Measurements from ENCODE around the gene APCDD1L.
"Not testable (repeated sequence)": the region's sequence is repeated elsewhere in the genome, so short reads cannot be mapped to it uniquely, and the experiment has no call there.

GRCh38 chr20:58414786-58415185, 100.4 kb downstream of the APCDD1L start:
- not testable (repeated sequence) for TF ChIP-seq CTCF (IDR thresholded peaks at IDR 0.05; ENCODE audit: insufficient read depth, low read depth, low read length); EZH2 (IDR thresholded peaks at IDR 0.05; ENCODE audit: insufficient read depth, low read length)
